ENCODE measurements around the gene TBC1D14.

DNA sequence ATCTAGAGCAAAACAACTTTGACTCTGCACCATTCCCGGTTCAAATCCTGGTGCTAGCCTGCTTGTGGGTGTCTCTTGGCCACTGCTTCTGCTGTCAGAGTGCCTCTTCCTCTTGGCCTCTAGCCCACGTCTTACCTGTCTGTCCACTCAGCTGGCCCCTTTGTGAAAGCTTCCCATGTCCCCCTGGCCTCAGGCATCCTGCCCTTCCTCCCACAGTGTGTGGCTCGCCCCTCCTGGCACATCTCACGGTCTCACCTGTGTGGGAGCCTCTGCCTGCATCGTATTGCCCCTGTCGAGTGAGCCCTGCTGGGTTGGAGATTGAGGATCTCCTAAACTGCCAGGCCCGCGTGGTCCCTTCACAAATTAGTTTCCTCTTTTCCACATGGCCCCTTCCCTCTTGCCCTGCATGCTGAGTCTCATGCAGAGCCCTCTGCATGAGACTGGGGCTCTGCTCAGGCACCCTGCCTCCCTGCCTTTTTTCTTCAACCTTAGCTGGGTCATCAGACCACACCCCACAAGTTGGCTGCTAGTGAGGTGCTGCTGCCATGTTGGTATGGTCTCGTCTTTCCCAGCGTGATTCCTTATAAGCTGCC lies 79.8 kb downstream of the TBC1D14 start:
- TF ChIP-seq CTCF (IDR thresholded peaks at IDR 0.05), result no peak
- no peak for TF ChIP-seq POLR2A (IDR thresholded peaks at IDR 0.05)

Measured in heart left ventricle (tissue), 13 donors.